Superior temporal gyrus (tissue), 1 donor: Measurements from ENCODE around the gene TFF3.

Source experiments
- DNase-seq: peaks from one replicate; pipeline ENCODE4 v3.0.0-alpha.2; 2016; ENCODE audit errors: extremely low spot score

TFF3 gene

DNA sequence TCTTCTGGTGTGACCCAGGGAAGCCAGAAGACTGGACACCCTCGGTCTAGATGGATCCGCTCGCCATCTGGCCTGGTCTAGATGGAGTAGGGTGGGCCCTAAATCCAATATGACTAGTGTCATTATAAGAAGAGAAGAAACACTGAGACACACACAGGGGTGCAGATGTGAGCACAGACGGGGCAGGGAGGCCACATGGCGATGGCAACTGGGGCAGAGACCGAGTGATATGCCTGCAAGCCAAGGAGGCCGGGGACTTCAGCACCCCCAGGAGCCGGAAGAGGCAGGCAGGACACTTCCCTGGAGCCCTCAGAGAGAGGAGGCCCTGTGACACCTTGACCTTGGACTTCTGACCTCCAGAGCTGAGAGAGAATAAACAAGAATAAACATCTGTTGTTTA lies 5.6 kb upstream of the TFF3 start:
- DNase-seq = no peak

DNA sequence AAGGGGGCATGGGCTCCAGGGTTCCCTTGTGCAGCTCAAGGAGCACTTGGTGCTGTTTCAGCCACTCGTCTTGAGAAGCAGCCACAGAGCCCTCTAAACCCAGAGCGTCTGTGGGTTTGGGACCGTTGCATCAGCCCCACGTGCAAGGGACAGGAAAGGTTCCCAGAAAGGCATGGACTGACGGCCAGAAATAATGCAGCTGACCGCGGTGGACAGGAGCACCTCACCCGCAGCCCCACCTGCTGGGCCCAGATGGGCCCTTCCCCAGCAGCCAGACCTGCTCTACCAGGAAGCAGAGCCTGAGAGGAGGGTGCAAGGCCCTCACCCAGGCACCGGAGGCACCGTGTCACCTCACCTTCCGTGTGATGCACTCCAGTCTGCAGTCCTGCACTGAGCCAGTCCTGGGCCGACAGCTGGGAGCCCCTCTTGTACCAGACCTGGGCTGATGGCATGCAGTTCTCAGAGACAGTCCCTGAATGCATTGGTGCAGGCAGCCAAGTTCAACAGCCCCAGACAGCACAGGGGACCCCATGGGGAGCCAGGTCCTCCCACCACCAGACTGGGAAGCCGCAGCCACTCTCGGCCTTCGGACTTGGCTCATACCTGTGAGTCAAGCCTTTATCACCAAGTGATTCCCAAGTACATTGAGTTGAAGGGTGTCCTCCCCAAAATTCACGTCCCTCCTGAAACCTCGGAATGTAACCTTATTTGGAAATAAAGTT lies 4.8 kb upstream of the TFF3 start:
- no peak for DNase-seq

DNA sequence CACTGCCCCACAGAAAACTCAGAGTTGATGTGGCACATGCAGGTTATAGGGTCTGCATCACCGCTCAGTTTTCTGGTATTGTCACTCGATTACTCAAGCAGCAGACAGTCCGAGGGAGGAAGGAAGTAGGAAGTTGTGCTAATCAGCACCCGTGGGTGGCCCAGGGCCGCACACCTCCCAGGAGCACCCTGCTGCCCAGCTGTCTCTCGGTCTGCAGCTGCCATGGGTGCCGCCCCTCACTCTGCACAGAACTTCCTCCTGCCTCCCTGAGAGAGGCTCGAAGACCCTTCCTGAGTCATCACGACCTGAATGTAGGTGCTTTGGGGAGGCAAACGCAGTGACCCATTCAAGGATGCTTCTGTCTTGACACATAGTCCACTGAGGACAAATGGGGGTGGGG lies 4.2 kb upstream of the TFF3 start:
- no peak for DNase-seq

DNA sequence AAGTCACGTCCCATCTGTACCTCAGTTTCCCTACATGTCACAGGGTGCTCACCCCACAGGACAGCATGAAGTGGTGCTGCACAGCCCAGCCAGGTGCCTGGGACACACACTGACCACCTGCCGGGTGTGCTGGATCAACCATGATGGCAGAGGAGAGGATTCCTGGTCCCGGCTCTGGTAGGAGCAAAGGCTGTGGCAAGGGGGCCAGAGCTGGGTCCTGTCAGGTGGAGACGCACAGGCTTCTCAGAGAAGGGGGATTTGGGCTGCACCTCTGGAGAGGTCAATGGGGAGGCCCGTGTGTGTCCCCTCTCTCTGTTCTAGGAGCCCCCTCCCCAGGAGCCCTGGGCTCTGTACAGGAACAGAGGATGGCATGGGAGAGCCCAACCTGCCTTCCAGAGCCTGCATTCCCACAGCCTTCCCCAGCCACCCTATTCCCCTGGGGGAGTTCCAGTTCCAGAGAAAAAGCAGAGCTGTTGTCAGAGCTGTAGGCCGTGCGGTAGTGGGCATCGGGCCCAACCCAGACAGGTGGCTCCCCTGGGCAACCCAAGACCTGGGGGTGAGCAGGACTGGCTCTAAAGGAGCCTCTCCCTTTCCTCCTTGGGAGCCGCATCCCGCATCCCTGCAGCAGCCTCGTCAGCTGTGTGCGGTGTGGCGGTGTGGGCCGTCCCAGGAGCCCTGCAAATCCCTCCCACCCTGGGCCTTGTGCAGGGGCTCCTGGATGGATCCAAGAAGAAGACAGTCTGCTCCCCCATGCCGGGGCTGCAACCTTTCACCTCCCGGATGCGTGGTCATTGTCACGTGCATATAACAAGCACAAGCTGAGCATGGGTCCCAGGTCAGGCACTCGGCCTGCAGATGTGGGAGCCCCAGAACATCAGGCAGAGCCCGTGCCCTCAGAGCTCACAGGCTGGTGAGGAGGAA lies 2.9 kb upstream of the TFF3 start:
- DNase-seq = no peak

DNA sequence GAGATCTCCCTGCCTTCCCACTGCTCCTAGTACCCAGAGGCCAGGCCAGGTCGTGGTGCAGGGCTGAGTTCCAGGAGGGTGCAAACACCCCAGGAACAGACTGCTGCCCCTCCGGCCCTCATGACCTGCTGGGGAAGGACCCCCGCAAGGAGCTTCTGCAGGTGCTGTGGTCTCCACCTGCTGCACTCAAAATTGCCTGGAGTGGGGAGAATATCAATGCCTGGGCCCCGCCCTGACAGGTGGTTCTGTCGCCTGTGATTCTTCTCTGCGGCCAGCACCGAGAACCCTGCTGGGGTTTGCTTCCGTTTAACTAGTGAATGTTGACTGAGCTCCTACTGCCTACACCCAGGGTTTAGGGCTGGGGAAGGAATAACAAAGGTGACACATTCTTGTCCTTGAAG lies 2.1 kb upstream of the TFF3 start:
- DNase-seq = no peak

DNA sequence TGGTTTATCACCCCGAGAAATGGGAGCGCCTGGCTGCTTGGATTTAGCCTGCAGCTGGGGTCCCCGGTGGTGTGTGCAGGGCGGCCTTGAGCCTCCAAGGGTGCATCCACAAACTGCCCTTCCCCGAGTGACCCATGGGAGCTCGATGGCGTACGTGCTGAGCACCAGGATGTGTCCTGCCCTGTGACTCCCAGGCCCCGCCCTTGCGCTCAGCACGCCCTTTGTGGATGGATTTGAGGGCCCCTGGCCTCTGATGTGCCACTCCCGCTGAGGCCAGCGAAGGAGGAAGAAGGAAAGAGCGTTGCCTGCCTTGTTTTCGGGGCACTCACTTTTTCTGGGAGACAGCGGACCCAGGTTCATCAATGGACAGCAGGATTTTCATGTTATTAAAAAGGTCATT lies 1.7 kb upstream of the TFF3 start:
- no peak for DNase-seq

DNA sequence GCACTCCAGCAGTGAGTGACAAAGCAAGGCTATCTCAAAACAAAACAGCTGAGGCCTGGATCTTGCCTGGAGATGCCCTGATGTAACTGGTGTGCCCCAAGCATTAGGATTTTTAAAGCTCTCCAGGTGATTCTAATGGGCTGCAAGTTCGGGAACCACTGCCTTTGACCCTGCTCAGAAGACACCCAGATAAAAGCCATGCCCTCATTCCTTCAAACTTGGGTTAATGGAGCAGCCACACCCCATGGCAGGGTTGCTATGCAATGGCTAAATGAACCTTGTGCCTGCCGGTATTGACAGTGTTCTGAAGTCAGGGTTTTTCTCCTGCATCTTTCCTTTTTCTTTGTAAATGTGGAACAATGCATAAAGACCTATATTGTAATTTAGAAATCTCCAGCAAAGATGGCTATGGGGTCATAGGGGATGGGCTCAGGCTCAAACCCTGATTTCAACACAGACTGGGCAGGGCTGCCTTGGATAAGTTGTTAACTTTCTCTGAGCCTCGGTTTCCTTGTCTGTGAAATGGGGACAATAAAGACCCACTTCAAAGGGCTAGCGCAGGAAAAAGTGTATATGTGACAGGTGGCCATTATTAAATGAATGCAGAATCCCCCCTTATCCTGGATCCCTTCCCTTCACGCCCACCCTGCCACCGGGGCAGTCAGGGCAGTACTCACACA lies 453 bp downstream of the TFF3 start:
- DNase-seq = no peak

DNA sequence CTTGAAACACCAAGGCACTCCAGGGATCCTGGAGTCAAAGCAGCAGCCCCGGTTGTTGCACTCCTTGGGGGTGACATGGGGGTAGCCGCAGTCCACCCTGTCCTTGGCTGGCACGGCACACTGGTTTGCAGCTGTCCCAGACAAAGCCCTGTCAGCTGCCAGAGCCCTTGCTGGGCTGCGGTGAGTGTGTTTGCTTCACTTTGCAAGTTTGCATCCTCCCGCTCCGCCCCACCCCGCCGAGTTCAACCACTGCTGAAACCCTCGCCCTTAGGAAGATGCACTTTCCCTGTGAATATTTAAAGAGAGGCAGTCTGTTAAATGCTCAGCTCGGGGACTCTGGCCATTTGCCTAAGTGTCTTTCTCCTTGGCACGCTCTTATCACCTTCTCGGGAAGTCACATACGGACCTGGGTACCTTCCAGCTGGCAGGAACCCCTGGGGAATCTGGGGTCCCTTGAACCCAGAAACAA lies 1.7 kb downstream of the TFF3 start:
- DNase-seq = no peak

DNA sequence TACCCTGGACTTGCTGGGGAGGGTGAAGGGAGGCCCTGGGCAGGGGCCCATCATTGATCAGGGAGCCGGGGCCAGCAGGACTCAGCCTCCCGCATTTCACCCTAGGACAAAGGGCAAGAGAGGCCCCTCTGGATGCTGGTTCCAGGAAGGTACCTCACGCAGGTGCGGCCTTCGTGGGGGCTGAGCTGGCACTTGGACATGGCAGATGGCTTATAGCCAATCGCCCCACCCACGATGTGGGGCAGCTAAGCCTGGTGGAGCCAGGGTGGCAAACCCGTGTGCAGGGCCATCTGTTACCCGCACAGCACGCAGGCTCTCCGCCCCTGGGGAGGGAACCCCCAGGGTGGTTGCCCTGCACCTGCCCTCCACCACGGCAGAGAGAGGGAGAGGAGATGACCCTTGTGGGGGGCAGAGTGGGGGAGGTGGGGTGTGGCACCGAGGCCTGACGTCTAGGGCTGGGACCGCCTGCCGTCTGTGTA lies 2.5 kb downstream of the TFF3 start:
- no peak for DNase-seq

DNA sequence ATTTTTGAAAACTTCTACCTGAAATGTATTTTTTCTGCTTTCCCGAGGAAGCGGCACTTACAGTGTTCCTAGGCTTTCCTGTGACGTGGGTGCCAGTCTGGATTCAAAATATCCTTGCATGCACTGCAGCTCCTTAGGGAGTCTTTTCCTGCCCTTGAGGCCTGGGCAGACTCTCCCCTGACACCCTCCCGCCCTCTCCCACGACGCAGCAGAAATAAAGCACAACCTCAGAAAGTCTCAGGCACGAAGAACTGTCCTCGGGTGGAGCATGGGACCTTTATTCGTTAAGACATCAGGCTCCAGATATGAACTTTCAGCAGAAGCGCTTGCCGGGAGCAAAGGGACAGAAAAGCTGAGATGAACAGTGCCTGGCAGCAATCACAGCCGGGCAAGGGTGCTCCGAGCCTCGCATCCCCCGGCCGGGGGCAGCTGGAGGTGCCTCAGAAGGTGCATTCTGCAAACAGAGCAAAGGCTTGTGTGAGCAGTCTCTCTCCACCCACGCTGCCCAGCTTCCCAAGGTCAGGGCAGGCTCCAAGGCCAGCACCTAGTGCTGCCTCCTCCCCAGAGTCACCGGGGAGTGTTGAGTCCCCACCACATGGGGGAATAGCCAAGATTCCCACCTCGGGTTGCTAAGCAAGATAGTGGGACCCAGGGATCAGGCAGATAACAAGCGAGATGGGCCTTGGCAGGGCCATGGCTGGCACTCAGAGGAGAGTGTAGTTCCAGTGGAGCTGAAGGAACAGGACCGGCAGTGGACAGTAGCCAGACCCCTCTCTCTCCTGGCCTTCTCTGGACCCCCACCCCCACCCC lies 3.2 kb downstream of the TFF3 start:
- no peak for DNase-seq

DNA sequence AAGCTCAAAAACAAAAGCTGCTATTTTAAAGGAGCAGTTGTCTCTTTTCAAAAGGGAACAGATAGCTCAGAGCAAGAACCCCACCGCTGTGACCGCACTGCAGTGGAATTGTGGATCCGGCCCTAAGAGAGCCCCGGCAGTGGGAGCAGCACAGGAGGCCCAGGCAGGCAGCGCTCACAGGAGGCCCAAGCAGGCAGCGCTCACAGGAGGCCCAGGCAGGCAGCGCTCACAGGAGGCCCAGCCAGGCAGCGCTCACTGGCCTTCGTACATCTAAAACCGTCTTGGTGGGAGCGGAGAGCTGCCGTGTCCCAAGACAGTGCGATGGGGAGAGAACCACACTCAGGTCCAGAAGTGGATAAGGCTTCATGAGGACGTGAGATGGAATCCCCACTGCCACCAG lies 4.0 kb downstream of the TFF3 start:
- no peak for DNase-seq

DNA sequence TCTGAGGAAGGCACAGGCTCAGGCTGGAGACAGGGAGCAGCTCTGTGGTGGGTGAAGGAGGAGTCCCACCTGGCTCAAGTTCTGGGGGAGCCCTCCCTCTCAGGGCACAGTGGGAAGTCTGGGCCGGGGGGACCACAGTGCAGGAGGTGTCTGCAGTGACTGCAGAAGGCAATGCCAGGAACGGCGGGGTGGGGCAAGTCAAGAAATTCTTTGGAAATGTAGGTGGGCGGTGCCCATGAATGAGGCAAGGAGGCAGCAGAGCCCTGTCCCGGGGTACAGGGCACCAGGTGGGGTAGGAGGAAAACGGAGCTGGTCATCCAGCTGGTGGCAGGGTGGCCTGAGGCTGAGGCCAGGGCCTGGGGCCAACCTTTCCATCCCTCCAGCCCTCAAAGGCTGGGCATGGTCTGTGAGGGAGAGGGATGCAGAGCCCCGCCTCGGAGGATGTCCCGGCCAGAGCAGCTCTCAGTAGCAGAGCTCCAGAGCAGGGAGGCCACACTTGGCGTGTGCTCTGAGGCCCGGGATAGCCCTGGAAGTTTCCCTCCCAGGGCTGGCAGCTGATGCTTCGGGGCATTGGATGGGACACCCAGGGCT lies 4.7 kb downstream of the TFF3 start:
- no peak for DNase-seq

DNA sequence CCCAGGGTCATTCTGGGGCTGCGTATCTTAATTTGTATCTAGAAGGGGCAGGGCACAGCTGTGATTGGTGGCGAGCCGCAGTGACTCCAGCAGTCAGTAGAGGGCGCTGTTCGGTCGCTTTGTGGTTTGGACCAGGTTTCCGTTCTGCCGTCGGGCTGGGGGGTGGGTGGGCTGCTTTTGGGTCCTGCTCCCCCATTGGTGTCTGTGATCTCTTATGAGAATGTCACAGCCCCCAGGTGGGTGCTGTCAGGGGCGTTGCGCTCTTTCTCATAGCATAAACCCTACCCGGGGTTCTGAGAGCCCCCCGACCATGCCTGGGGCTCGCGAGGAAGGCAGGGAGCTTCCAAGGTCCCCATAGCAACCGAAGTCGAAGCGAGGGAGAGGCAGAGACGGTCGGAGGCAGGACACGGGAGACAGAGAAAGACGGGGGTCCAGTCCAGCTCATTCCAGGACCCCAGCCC lies 5.4 kb downstream of the TFF3 start:
- DNase-seq = peak; percentile 75

DNA sequence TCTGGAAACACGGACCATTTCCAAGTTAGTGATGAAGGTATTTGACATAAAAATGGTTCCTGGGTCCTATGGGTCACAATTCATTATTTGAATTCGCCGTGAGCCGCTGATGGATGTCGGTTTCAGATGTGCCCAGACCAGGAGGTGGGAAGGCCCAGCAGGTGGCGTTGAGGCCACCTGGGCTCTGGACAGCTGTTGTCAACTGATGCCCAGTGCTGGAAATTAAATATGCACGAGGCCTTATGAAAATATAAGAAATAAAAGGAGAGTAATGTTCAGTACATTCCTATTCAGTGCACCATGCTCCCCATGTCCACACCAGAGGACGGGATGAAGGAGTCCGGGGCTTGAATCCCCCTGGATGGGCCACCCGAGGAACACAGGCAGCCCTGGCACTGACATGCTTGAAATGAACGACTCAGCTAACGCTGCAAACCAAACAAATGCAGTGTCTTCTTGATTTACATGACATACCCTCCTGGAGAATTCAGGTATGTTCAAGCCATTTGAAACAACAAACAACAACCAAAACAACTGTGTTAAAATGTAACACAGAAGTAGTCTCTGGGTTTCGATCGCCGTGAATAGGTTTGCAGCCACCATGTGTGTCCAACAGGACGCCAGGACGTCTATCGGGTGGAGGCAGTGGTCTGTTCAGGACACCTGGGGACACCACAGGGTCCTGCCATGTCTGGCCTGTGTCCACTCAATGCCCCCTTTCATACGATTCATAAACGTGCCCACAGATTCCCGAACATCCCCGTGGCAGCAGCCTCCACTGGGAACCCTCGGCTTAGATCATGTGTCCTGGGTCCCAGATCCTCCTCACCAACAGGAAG lies 6.1 kb downstream of the TFF3 start:
- no peak for DNase-seq

DNA sequence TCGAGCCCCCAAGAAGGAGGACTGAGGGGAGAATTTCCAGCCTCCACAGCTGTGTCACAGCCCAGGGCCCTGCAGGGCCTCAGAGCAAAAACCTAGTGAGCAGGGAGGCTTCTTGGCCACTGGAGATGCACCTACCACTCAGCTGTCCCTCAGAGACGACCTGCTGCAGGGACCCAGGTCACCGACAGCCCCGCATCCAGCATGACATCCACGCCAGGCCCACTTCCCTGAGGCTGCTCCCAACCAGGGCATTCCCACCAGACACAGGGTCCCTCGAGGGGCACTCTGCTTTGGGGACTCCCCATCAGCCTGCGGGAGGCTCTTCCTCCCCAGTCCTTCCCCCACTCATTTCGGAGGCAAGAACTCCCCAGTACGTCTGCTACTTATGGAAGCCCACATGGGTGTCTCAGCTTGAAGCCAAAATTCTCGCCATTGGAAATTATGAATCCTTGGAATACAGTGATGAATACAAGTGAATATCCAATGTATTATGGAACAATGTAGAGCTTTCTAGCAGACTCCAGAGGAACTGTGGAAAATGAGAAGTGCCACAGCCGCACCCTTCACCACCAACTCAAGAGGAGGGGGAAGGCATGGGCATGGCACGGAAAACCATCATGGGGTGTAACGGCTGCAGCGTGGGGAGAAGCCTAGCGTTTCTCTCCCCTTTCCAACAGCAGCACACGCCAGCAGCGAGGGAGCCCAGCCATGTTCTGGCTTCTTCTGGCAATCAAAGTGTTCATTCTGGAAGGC lies 6.9 kb downstream of the TFF3 start:
- DNase-seq = no peak

DNA sequence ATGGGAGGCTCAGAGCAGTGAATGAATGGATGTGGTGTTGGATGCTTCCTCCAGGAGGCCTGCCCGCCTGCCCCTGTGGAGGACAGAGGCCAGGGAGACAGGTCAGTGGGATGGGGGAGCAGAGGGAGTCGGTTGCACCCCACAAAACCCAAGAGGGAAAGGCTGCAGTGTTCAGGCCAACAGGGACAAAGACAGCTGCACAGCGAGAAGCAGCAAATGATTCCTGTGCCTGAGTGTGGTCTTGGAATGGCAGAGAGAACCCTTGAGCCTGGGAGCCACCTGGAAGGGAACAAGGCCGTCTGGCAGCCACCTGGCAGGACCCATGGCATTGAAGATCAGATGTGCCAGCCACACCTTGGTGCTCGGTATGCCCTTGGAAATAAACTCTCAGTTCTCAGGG lies 8.1 kb downstream of the TFF3 start:
- DNase-seq = no peak

DNA sequence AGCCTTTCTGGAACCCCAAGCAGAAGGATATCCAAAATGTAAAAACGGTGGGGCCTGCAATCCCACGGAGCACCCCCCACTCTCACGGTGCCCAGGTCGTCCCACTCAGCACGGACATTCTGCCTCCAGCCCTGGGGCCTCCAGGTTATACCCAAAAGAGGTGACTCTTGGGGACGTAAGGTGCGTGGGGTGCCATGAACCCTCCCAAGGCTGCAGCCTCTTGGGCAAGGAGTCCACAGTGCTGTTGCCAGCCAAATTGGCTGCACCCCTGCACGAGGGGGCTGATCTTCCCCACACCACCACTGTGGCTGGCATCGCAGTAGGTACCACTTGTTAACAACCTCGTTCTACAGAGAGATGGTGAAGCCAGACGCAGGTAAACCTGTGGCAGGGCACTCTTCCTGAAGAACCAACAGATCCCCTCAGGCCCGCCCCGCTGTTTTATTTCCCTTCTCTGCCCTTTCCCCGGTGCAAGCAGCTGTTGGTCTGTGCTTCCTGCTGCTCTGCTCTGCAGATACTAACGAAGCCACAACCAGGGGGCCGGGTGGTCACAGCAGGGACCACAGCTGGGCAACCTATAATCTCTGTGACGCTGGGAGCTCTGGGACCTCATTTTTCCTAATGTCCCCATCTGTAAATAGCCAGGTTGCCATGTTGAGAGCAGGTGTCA lies 8.7 kb downstream of the TFF3 start:
- DNase-seq = no peak

DNA sequence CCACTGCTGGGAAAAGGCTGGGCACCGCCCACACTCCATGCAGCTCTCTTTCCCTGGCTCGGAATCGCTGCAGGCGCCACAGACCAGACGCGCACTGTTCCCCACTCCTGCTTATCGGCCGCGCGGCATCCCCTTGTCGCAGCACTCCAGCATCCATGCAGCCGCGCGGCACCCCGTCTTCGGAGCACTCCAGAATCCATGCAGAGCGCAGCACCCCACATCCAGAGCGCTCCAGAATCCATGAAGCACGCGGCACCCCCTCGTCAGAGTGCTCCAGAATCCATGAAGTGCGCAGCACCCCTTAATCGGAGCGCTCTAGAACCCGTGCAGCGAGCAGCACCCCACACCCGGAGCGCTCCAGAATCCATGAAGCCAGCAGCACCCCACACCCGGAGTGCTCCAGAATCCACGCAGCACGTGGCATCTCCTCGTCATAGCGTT lies 9.5 kb downstream of the TFF3 start:
- DNase-seq = no peak
